ENCODE measurements around the gene MINAR1. TPM values are rescaled to one million over a fixed set of nuclear protein-coding genes. Genes with fewer than 3 reads are reported as not detected.

MINAR1 gene, protein sequence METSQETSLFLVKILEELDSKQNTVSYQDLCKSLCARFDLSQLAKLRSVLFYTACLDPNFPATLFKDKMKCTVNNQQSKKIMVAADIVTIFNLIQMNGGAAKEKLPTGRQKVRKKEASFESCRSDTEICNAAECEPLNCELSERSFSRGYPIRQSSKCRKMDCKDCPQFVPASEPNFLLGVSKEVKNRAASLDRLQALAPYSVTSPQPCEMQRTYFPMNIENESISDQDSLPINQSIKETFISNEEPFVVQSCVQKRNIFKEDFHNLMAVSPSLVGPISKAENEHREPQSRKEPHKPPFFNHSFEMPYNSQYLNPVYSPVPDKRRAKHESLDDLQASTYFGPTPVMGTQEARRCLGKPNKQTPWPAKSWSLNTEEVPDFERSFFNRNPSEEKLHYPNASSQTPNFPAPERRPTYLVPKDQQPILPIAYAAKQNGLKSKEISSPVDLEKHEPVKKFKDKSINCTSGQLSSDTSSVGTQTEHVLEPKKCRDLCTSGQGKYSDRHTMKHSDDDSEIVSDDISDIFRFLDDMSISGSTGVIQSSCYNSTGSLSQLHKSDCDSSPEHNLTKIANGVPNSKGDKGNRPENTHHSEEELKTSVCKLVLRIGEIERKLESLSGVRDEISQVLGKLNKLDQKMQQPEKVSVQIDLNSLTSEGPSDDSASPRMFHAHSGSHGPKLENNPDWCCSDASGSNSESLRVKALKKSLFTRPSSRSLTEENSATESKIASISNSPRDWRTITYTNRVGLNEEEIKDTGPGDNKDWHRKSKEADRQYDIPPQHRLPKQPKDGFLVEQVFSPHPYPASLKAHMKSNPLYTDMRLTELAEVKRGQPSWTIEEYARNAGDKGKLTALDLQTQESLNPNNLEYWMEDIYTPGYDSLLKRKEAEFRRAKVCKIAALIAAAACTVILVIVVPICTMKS
- 0.16 and 0.31 TPM in 2 replicates for total RNA-seq

DNA sequence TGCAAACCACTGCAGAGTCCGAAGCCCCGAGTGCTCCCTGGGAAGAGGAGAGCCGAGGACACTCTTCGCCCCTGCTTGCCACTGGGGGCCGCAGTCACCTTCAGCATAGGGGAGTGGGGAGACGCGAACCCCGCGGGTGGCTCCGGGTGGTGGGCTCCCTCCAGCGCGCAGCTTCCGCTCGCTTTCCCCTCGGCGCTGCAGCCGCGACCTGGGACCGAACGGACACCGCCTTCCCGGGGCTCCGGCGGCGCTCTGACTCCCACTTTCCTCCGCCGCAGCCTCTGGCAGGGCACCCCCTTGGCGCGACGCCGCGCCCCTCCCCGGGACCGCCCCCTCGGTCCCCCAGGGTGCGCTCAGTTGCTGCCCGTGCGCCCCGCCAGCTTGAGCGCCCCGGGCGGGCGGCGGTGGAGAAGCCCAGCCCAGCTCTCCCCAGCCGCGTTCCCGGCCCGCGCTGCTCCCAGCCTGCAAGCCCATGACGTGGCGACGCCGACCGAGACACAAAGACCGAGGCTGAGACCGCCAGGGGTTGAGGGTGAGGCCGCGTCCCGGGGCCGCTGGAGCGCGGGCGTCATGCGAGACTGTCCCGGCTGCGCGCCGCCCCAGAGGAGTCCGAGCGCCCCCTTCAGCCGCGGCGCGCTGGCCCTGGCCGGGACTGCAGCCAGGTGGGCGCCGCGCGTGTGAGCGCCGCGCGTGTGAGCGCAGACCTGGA, at the start of gene MINAR1:
TSS of gene MINAR1 (plus strand) at position 701 of the 709 bp plus-strand sequence. CDS start 23,812 bp downstream, outside the sequence.

Other genes starting within 250 kb of the MINAR1 start
- not detected in 2 replicates for gene ANKRD34C, start 149.6 kb upstream of the MINAR1 start, total RNA-seq
- gene TMED3, start 121.2 kb upstream of the MINAR1 start, total RNA-seq: 101 and 107 TPM in 2 replicates

All from bladder microvascular endothelial cell (primary cell).